ENCODE measurements around the gene EPN1. TPM values are rescaled to one million over a fixed set of nuclear protein-coding genes. Genes with fewer than 3 reads are reported as not detected.

EPN1 gene
- total and polyA plus RNA-seq, 4 donors = 18.6 to 117 (median 77.8) TPM

GRCh38 chr19:55694241-55694655, 19.2 kb downstream of the EPN1 start:
- Histone ChIP-seq H3K9me3 (ENCODE audit: control insufficient read depth in 4 of 4, low read length in 3 of 4) (no peaks in the 10 kb centered on the region), H3K4me1 (ENCODE audit: control insufficient read depth in 4 of 4, insufficient read depth in 4 of 4, low read length in 3 of 4) (no peaks in the 10 kb centered on the region), H3K4me3 (ENCODE audit: low read depth in 1 of 3, low read length in 3 of 3) (no peak overlapping the region), H3K36me3 (ENCODE audit: control insufficient read depth in 4 of 4, insufficient read depth in 3 of 4, low read depth in 1 of 4, low read length in 3 of 4) (peaks cover 21 to 85% (median 34%) of the 10 kb centered on the region in 4 donors), H3K27ac (ENCODE audit: low read depth in 1 of 2, low read length in 2 of 2) (no peak overlapping the region), H3K9ac (ENCODE audit: low read depth in 1 of 2, low read length in 2 of 2) (no peak overlapping the region), H3K27me3 (ENCODE audit: control insufficient read depth in 4 of 4, insufficient read depth in 4 of 4, low read length in 3 of 4) (no peaks in the 10 kb centered on the region)
- no peak for DNase-seq (ENCODE audit: low spot score)
- no peak for TF ChIP-seq HNF4G (IDR thresholded peaks at IDR 0.05)
- TF ChIP-seq RAD21 (IDR thresholded peaks at IDR 0.05) = no peak
- no peak for TF ChIP-seq RXRA (IDR thresholded peaks at IDR 0.05)
- WGBS = 87% methylated on average over 15 of the region's 15 CpGs

DNA sequence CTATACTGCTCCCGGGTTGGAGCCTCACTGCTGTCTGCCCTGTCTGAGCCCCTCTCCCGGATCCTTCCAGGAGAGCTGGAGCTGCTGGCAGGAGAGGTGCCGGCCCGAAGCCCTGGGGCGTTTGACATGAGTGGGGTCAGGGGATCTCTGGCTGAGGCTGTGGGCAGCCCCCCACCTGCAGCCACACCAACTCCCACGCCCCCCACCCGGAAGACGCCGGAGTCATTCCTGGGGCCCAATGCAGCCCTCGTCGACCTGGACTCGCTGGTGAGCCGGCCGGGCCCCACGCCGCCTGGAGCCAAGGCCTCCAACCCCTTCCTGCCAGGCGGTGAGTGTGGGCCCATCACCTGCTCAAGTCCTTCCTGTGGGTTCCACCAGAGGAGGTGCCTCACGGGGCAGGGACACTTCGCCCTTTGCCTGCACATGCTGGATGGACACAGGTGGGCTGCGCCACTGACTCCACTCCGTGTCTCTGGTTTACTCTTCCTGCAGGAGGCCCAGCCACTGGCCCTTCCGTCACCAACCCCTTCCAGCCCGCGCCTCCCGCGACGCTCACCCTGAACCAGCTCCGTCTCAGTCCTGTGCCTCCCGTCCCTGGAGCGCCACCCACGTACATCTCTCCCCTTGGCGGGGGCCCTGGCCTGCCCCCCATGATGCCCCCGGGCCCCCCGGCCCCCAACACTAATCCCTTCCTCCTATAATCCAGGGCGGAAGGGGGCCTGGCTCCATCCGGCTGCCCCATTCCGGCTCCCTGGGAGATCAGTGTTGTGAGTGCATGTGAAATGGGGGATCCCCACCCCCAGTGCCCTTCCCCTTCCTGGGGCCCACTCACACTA, 19.8 kb downstream of the EPN1 start:
- no peaks in the 10 kb centered on the region for H3K27me3 ChIP-seq (ENCODE audit: control insufficient read depth in 4 of 4, insufficient read depth in 4 of 4, low read length in 3 of 4)
- no peaks in the 10 kb centered on the region for H3K9me3 ChIP-seq (ENCODE audit: control insufficient read depth in 4 of 4, low read length in 3 of 4)
- no peaks in the 10 kb centered on the region for H3K4me1 ChIP-seq (ENCODE audit: control insufficient read depth in 4 of 4, insufficient read depth in 4 of 4, low read length in 3 of 4)
- no peak overlapping the region for H3K9ac ChIP-seq (ENCODE audit: low read depth in 1 of 2, low read length in 2 of 2)
- H3K4me3 ChIP-seq (ENCODE audit: low read depth in 1 of 3, low read length in 3 of 3) = no peak overlapping the region
- DNase-seq (ENCODE audit: low spot score) = no peak
- H3K27ac ChIP-seq (ENCODE audit: low read depth in 1 of 2, low read length in 2 of 2) = no peak overlapping the region
- 95% methylated on average over 37 of the region's 37 CpGs for WGBS
- TF ChIP-seq HNF4A (conservative IDR thresholded peaks at IDR 0.05) (no peak), SP1 (IDR thresholded peaks at IDR 0.05) (no peak)
- TF ChIP-seq, protein P1, sequence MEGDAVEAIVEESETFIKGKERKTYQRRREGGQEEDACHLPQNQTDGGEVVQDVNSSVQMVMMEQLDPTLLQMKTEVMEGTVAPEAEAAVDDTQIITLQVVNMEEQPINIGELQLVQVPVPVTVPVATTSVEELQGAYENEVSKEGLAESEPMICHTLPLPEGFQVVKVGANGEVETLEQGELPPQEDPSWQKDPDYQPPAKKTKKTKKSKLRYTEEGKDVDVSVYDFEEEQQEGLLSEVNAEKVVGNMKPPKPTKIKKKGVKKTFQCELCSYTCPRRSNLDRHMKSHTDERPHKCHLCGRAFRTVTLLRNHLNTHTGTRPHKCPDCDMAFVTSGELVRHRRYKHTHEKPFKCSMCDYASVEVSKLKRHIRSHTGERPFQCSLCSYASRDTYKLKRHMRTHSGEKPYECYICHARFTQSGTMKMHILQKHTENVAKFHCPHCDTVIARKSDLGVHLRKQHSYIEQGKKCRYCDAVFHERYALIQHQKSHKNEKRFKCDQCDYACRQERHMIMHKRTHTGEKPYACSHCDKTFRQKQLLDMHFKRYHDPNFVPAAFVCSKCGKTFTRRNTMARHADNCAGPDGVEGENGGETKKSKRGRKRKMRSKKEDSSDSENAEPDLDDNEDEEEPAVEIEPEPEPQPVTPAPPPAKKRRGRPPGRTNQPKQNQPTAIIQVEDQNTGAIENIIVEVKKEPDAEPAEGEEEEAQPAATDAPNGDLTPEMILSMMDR (IDR thresholded peaks at IDR 0.05; ENCODE audit: low read depth, low read length, missing input control) = no peak
- H3K36me3 ChIP-seq (ENCODE audit: control insufficient read depth in 4 of 4, insufficient read depth in 3 of 4, low read depth in 1 of 4, low read length in 3 of 4) = peaks cover 21 to 83% (median 32%) of the 10 kb centered on the region in 4 donors

DNA sequence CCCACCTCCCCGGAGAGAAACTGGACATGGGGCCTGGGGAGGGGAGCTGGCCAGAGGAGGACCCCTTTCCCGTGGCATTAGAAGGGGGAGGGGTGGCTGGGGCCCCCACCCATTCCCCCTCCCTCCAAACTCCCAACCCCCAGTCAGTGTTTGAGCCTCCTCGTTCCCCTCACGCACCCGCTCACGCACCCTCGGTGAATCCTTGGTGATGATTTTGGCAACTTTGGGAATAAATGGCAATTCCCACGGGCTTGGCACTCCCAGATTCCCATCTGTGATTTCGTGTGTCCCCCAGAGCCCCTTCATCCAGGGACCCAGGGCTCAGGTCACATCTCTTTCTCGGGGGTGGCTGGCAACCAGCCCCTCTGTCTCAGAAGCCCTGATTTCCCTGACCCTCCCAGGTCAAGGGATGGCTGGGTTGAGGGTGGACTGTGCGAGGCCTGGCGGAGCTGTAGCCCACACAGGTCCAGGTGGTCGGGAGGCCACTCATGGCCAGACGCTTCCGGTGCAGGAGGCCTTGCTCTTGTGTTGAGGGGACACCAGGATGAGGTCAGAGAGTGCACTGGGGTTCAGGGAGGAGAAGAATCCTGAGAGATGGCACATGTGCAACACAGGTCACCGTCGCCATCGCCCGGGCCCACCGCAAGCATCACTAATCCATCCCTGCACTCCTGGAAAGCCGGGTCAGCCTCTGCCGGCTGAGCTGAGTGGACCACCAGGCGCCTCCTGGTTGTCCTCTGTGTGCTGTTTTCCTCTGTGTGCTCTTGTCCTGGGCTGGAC, 20.7 kb downstream of the EPN1 start:
- no peak overlapping the region for H3K27ac ChIP-seq (ENCODE audit: low read depth in 1 of 2, low read length in 2 of 2)
- TF ChIP-seq RAD21 (IDR thresholded peaks at IDR 0.05) (no peak), RXRA (IDR thresholded peaks at IDR 0.05) (no peak), HNF4G (IDR thresholded peaks at IDR 0.05) (no peak), SP1 (IDR thresholded peaks at IDR 0.05) (no peak), NR2F2 (IDR thresholded peaks at IDR 0.05) (no peak), FOXA2 (IDR thresholded peaks at IDR 0.05) (no peak), MAX (IDR thresholded peaks at IDR 0.05) (no peak)
- TF ChIP-seq, protein P2, sequence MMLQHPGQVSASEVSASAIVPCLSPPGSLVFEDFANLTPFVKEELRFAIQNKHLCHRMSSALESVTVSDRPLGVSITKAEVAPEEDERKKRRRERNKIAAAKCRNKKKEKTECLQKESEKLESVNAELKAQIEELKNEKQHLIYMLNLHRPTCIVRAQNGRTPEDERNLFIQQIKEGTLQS (IDR thresholded peaks at IDR 0.05) = no peak
- TF ChIP-seq, protein P1 (IDR thresholded peaks at IDR 0.05; ENCODE audit: low read depth, low read length, missing input control) = no peak
- H3K36me3 ChIP-seq (ENCODE audit: control insufficient read depth in 4 of 4, insufficient read depth in 3 of 4, low read depth in 1 of 4, low read length in 3 of 4) = peaks cover 21 to 81% (median 30%) of the 10 kb centered on the region in 4 donors
- 95% methylated on average over 23 of the region's 23 CpGs for WGBS
- H3K9ac ChIP-seq (ENCODE audit: low read depth in 1 of 2, low read length in 2 of 2) = no peak overlapping the region
- no peak for DNase-seq (ENCODE audit: low spot score)
- H3K4me1 ChIP-seq (ENCODE audit: control insufficient read depth in 4 of 4, insufficient read depth in 4 of 4, low read length in 3 of 4) = no peaks in the 10 kb centered on the region
- no peaks in the 10 kb centered on the region for H3K27me3 ChIP-seq (ENCODE audit: control insufficient read depth in 4 of 4, insufficient read depth in 4 of 4, low read length in 3 of 4)
- H3K4me3 ChIP-seq (ENCODE audit: low read depth in 1 of 3, low read length in 3 of 3) = no peak overlapping the region
- no peaks in the 10 kb centered on the region for H3K9me3 ChIP-seq (ENCODE audit: control insufficient read depth in 4 of 4, low read length in 3 of 4)

All from liver (tissue), 9 donors.